ENCODE data around the gene PLA2G2F.

DNA sequence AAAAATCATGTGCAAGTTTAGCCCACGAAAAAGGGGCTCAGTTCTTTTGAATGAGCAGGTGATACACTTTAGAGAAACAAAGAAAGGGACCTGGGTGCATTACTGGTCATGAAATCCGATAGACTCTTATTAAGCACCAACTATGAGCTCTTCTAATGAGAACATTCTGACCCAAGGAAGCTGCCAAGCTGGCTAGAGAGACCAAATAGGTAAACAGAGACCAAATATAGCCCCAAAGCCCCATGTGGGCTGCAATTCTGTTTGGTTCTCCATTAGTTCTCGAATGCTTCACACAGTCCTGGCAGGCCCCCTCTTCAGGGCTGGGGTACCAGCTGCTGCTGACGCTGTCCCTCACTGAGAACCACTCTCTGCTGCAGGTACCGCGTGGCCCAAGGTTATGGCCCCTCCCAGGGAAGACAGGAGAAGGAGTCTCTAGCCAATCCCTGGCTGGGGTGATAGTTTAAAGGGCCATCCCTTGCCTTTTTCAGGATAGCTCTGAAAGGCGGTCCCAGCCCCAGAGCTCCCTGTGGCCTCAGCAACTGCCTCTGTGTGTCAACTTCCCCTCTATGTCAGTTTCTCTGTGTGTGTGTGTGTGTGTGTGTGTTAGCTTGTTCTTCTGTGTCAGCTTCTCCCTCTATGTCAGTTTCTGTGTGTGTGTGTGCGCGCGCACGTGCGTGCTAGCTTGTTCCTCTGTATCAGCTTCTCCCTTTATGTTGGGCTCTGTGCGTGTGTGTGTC, 39.7 kb downstream of the PLA2G2F start:
- no peak for TF ChIP-seq TAF1 (IDR thresholded peaks at IDR 0.05; ENCODE audit: borderline replicate concordance, insufficient read depth, low read length)
- no peak for TF ChIP-seq POLR2AphosphoS5 (IDR thresholded peaks at IDR 0.05; ENCODE audit: low read depth, low read length)
- TF ChIP-seq, protein P1, sequence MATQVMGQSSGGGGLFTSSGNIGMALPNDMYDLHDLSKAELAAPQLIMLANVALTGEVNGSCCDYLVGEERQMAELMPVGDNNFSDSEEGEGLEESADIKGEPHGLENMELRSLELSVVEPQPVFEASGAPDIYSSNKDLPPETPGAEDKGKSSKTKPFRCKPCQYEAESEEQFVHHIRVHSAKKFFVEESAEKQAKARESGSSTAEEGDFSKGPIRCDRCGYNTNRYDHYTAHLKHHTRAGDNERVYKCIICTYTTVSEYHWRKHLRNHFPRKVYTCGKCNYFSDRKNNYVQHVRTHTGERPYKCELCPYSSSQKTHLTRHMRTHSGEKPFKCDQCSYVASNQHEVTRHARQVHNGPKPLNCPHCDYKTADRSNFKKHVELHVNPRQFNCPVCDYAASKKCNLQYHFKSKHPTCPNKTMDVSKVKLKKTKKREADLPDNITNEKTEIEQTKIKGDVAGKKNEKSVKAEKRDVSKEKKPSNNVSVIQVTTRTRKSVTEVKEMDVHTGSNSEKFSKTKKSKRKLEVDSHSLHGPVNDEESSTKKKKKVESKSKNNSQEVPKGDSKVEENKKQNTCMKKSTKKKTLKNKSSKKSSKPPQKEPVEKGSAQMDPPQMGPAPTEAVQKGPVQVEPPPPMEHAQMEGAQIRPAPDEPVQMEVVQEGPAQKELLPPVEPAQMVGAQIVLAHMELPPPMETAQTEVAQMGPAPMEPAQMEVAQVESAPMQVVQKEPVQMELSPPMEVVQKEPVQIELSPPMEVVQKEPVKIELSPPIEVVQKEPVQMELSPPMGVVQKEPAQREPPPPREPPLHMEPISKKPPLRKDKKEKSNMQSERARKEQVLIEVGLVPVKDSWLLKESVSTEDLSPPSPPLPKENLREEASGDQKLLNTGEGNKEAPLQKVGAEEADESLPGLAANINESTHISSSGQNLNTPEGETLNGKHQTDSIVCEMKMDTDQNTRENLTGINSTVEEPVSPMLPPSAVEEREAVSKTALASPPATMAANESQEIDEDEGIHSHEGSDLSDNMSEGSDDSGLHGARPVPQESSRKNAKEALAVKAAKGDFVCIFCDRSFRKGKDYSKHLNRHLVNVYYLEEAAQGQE (IDR thresholded peaks at IDR 0.05; ENCODE audit: insufficient read depth in 1 of 2, low read depth in 2 of 2, low read length in 2 of 2), result no peak

Measured in PFSK-1 (cell line).